ENCODE results near the gene CLNK.

Gene CLNK

DNA sequence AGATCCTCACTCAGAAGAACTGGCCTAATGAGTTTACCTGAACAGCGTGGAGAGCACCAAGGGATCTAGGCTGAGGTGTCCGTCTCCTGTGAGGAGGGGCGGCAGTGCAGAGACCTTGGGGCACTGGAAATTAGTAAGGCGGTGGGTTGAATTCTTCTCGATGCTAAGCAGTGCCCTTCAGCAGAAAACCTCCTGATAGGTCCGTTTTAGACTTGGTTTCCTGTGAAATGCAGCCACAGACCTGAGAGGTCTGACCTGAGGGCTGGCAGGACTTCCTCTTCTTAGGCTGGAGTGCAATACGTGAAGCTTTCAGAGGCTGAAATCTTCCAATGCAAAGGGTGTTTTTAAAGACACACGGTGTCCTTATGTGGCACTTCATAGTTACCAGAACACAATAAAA is at the start of gene CLNK:
TSS of gene CLNK (minus strand) at position 138 of the 400 bp plus-strand sequence. CDS start 16,899 bp downstream, outside the sequence.
- FAIRE-seq: no peak

GRCh38 chr4:10733481-10734062 is 49.0 kb upstream of the CLNK start:
- FAIRE-seq: no peak

DNA sequence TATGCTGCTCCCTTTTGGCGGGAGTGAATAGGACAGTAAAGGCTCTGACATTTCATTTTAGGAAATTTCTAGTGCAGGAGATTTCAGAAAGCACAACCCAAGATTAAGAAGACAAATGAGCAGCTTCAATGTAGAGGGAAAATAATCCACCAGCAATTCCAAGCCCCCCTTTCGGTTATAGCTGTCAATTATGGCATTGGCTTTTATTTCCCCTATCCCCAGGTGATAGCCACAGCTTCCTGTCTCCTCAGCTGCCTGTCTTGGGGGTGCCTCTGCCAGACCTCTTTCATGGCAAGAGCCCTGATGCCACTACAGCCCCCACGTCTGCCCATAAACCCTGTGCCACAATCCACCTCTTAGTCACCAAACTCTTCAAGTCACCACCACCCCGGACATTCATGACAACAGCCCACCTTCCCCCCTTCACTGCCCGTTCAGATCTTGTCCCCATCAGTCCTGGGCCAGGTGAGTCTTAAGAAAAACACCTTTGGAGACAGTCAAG is 48.4 kb upstream of the CLNK start:
- FAIRE-seq: no peak

DNA sequence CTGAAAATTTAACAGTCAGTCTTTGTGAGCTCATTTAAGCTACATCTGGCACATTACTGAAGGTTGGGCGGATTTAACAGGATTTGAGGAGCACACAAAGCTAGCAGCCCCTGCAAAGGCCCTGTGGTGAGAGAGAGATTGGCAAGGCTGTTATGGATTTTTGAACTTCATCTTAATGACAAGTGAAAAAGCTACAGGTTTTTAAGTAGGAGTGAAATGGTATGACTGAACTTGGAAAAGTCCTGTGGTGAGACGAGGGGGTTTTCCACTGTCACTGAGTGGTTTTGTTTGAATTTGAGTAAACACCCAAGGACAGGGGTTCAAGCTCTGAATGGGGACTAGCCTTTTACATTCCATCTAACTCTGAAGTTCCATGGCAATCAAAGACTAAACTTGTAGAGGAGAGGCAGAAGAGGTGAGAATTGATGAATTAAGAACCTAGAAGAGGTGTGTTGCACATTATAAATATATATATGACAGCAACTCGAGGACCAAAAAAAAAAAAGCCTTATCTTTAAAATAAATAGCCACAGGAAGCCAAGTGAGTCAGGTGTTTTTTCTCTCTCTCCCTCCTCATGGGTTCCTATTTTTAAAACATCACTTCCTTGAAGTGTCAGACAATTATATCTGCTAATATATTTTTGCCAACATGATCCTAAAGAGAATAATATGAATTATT is 47.8 kb upstream of the CLNK start:
- FAIRE-seq: no peak

DNA sequence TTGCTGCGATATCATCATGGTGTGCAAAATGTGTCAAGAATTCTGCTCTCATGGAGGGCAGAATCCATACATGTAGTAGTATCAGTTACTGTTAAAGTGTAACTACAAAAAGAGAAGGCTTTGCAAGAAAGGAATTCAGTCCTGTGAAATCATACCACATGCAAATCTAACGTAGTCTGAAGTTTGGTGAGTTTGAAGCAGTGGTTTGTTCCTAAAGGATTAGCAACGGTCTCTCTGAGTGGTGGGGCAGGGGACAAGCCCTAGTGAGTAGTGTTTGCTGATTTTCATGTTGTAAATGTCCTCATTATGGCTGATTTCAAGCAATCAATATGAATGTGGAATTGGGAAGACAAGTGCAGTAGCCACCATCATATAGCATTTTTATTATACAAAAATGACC is 47.1 kb upstream of the CLNK start:
- FAIRE-seq: no peak

- no peak for FAIRE-seq
Measured at GRCh38 chr4:10731162-10731561, 46.6 kb upstream of the CLNK start.

GRCh38 chr4:10730590-10730989 is 46.0 kb upstream of the CLNK start:
- FAIRE-seq: no peak

DNA sequence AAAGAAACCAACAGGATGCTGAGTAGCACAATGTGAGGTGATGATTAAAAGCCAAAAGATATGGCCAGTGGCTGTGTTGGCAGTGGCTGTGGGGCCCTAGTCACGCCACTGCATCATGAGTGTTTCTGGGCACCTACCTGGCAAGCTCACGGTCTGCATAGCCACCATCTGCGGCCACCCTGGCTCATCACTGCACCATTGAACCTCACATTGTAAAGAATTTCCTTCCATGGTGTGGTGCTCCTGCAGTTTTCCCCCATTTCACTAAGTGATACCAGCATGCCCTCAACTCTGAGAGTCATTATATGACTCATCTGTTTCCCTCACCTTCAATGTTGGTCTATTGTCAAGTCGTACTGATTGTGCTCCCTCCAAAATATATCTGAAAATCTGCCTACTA is 45.5 kb upstream of the CLNK start:
- FAIRE-seq: no peak

GRCh38 chr4:10729366-10729765 is 44.8 kb upstream of the CLNK start:
- no peak for FAIRE-seq

- no peak for FAIRE-seq
Measured at GRCh38 chr4:10728016-10728415, 43.4 kb upstream of the CLNK start.

DNA sequence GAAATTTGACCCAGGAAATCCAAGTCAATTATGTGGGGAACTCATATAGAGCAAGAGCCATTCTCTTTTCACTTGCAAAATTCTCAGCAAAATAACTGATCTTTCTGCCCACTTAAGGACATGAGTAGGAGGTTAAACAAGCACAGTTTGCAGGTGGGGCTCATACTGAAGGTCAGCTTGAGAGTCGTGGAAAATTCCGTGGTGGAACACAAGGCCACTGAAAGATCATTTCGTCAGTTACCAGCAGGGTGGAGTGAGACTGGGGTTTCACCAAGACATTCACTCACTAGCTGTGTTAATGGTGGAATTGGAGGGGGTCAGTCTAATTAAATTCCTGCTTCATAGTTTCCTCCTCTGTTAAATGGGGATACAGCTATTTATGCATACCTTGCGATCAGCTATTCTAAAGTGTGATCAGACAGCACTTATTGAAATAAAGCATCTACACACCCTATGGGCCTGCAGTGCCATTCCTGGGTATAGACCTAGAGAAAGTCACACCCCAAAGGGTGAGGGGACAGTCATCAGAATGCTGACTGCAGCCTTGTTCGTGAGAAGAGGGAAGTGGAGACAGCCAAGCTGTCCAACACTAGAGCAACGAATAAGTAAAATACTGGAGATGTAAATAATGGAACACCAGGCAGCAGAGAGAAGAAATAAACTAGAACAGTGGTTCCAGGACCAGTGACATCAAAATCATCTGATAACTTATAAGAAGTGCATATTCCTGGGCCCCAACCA is 42.7 kb upstream of the CLNK start:
- no peak for FAIRE-seq

GRCh38 chr4:10722957-10723356 is 38.4 kb upstream of the CLNK start:
- FAIRE-seq: no peak

DNA sequence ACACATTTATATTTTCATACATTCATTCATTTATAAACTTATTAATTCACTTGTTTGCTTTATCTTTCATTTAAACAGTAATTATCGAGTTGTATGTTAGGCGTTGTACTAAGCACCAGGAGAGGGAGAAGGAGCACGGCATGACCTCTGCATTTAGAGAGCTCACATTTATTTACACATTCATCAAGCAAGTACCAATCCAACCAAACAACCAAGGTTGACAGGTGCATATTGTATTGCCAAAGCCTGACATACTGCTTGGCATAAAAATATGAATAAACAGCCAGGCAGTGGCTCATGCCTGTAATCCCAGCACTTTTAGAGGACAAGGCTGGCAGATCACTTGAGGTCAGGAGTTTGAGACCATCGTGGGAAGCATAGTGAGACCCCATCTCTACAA is 37.0 kb upstream of the CLNK start:
- FAIRE-seq: no peak

DNA sequence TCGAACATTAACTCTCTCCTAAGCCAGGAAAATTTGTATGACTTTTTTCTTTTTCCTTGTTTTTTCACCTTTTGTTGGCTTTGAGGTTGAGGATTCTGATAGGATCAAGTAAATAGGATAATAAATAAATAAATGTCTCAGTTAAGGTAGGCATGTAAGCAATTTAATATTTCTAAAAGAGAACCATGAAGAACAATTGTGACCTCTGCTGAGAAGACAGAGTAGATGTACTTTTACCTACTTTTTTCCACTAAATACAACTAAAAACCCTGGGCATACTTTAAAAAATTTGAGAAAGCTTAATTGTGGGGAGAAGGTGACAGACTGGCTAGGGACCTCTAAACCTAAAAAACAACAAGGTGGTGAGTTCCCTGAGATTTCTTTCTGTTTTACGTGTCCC is 31.6 kb upstream of the CLNK start:
- FAIRE-seq: no peak

GRCh38 chr4:10715696-10716095 is 31.1 kb upstream of the CLNK start:
- no peak for FAIRE-seq

GRCh38 chr4:10715135-10715534 is 30.6 kb upstream of the CLNK start:
- FAIRE-seq: no peak

DNA sequence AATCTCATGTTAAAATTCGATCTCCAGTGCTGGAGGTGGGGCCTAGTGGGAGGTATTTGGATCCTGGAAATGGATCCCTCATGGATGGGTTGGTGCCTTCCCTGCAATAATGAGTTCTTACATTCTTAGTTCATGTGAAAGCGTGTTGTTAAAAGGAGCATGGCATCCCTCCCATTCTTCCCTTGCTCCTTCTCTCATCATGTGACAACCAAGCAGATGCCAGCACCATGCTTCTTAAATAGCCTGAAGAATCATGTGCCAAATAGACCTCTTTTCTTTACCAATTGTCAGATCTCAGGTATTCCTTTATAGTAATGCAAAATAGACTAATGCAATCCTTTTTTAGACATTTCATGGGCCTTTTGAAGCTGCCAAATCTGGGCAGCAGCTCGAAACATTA is 29.0 kb upstream of the CLNK start:
- FAIRE-seq: no peak

- FAIRE-seq: no peak
Measured at GRCh38 chr4:10706236-10706635, 21.7 kb upstream of the CLNK start.

DNA sequence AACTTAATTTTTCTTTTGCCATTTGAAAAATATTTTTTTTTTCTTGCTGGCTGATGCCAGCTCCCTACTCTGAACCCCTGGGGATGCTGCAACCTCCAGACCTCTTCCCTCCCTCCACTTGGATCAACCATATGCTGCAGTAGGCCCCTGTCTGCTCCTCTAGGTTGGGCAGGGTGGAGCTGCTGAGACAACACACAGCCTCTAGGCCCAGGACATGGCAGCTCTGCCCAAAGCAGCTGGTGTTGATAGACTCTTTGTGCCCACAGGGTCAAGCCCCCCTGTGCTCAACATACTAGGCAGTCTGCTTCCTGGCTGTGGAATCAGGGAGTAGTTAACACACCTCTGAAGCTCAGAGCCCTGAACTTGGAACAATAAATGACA is 19.9 kb upstream of the CLNK start:
- FAIRE-seq: no peak

GRCh38 chr4:10703766-10704429 is 19.3 kb upstream of the CLNK start:
- no peak for FAIRE-seq

DNA sequence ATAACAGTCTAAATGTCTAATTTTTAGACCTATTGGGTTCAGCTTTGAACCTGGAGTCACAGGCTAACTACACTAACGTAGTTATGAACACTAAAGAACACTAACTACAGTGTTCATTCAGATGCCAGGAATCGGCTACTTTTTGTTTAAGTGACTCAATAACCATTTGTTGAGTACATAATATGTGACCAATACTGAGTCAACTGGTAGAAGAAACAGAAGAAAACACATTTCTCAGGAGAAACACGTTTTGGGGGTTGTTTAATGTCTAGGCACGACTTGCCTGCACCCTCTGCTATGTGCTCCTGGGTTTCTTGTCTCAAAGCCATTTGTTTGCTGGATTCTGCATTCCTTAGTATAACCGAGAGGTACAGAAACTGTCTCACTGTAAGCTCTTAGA is 18.6 kb upstream of the CLNK start:
- no peak for FAIRE-seq

DNA sequence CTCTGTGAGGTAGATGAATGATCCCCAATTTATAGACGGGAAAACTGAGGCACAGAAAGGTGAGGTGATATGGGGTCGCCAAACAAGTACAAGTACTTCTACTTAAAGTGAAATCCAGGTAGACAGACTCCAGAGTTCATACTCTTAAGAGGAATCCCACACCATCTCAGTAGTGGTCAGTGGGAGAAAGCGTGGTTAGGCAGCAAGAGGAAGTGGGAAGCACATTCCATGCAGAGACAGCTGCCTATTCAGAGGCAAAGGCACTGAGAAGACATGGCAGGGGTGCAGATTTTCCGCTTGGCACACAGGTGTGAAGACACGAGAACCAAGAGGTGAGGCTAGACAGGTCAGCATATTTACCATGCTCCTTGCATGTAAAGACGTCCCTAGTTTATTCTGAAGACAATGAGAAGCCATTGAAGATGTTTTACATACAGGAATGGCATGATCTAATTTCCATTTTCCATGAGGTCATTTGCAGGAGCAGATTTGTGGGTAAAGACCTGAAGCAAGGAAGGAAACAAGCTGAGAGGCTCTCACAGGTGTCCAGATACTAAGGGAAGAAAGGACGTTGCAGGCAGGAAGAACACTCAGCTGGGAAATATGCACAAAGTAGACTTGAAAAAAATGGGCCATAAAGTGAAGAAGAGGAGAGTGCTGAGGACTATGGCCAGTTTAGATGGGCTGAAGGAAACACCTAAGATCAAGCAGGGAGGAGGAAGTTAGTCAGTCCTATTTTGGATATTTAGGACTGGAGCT is 17.3 kb upstream of the CLNK start:
- FAIRE-seq: no peak

DNA sequence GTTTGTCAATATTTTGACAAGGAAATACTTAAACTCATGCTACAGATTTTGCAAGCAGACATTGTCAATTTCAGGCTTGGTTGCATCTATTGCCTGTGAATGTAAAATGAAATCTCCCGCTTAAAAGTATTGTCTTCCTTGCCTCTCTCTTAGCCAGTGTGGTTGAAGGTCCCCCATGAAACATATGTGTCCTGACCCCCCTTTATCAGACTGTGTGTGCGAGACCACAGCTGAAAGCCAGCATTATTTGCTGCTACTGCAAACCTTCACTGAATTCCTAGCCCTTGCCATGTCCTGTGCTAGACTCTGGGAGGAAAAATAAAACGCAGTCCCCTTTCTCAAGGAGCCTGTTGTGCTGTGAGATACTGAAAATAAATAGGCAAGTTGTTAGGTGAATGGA is 16.6 kb upstream of the CLNK start:
- FAIRE-seq: no peak
